ENCODE measurements around the gene GPR161. TPM values are rescaled to one million over a fixed set of nuclear protein-coding genes. Genes with fewer than 3 reads are reported as not detected.
A peak's percentile ranks its signal among the peaks of the same experiment; 100 is the strongest.

Gene GPR161
- total and polyA plus RNA-seq, 12 donors = 0.93 to 3.3 (median 2.3) TPM

- H3K36me3 ChIP-seq = peaks cover 0 to 38% (median 0%) of the 10 kb centered on the region in 9 donors
- no peaks in the 10 kb centered on the region for H3K4me1 ChIP-seq
- H3K4me3 ChIP-seq = no peak overlapping the region
- no peak for ATAC-seq
- DNase-seq = no peak
- no peak for TF ChIP-seq CTCF (IDR thresholded peaks at IDR 0.05)
- H3K27me3 ChIP-seq = no peaks in the 10 kb centered on the region
- intact Hi-C loops (cut with DNase I) = no loop called here
- no peaks in the 10 kb centered on the region for H3K9me3 ChIP-seq
- H3K27ac ChIP-seq = no peak overlapping the region
- WGBS, 2 donors = 93 to 94% methylated on average over 8 of the region's 8 CpGs
Measured at GRCh38 chr1:168101336-168101735, 35.4 kb downstream of the GPR161 start.

- Histone ChIP-seq H3K36me3 (peaks cover 0 to 41% (median 0%) of the 10 kb centered on the region in 9 donors), H3K4me3 (no peak overlapping the region), H3K27ac (no peak overlapping the region), H3K9me3 (no peaks in the 10 kb centered on the region), H3K4me1 (no peaks in the 10 kb centered on the region), H3K27me3 (no peaks in the 10 kb centered on the region)
- intact Hi-C loops (cut with DNase I) = no loop called here
- no peak for DNase-seq
- ATAC-seq = no peak
- WGBS, 2 donors = 95 to 96% methylated on average over 7 of the region's 7 CpGs
- TF ChIP-seq CTCF (IDR thresholded peaks at IDR 0.05) = no peak
Measured at GRCh38 chr1:168100315-168101002, 36.3 kb downstream of the GPR161 start.

- Histone ChIP-seq H3K9me3 (no peaks in the 10 kb centered on the region), H3K36me3 (peaks cover 0 to 37% (median 0%) of the 10 kb centered on the region in 9 donors), H3K27me3 (no peaks in the 10 kb centered on the region), H3K4me1 (no peaks in the 10 kb centered on the region), H3K4me3 (no peak overlapping the region), H3K27ac (no peak overlapping the region)
- DNase-seq (no peak), ATAC-seq (no peak)
- 78 to 90% methylated on average over 7 of the region's 7 CpGs for WGBS, 2 donors
- TF ChIP-seq CTCF (IDR thresholded peaks at IDR 0.05) = no peak
- intact Hi-C loops (cut with DNase I) = loop anchor here in 1 of 10 donors (10.0 kb wide), 2 partner anchors 45 to 225 kb away; no protein-coding TSS in a partner anchor
Measured at GRCh38 chr1:168099337-168099801, 37.4 kb downstream of the GPR161 start.

- no peaks in the 10 kb centered on the region for H3K27me3 ChIP-seq
- TF ChIP-seq CTCF (IDR thresholded peaks at IDR 0.05) = no peak
- DNase-seq (no peak), ATAC-seq (peak in 1 of 8 donors; percentile 27)
- H3K4me1 ChIP-seq = no peaks in the 10 kb centered on the region
- H3K9me3 ChIP-seq = no peaks in the 10 kb centered on the region
- 93 to 94% methylated on average over 15 of the region's 15 CpGs for WGBS, 2 donors
- no peak overlapping the region for H3K4me3 ChIP-seq
- no peak overlapping the region for H3K27ac ChIP-seq
- intact Hi-C loops (cut with DNase I) = loop anchor here in 1 of 10 donors (10.0 kb wide), 2 partner anchors 46 to 226 kb away; no protein-coding TSS in a partner anchor
- peaks cover 0 to 31% (median 0%) of the 10 kb centered on the region in 9 donors for H3K36me3 ChIP-seq
Measured at GRCh38 chr1:168098534-168099320, 38.0 kb downstream of the GPR161 start.

All from heart right ventricle (tissue), 16 donors.